CD14-positive monocyte (primary cell): Measurements from ENCODE around the gene PHF3. TPM values are rescaled to one million over a fixed set of nuclear protein-coding genes. Genes with fewer than 3 reads are reported as not detected.

Experiments
- DNase-seq, 3 donors: peaks; one replicate each; pipeline ENCODE4 v3.0.0-alpha.2; 2011 to 2022
- H2AFZ ChIP-seq: 2 replicates; pipeline ENCODE4 v1.6.0; 2012; ENCODE audit warnings: mild to moderate bottlenecking, low read depth, low read length, inconsistent platforms; ENCODE audit not compliant: insufficient read depth, poor library complexity, severe bottlenecking
- H3K27ac ChIP-seq, 2 donors: 1 replicate in 1 of 2; 2 replicates in 1 of 2; pipeline ENCODE4 v1.5.1; 2012 to 2013; ENCODE audit warnings: low read length in 2 of 2, control low read depth in 1 of 2, inconsistent platforms in 1 of 2, low read depth in 1 of 2, mild to moderate bottlenecking in 1 of 2
- H3K27me3 ChIP-seq, 2 donors: one replicate each; pipeline versions ENCODE4 v1.6.0 to v1.6.1; 2011 to 2013; ENCODE audit warnings: low read length in 2 of 2; ENCODE audit not compliant: control insufficient read depth in 2 of 2, insufficient read depth in 2 of 2
- H3K36me3 ChIP-seq, 2 donors: replicated peaks in 1 of 2; 1 replicate in 1 of 2; 2 replicates in 1 of 2; pipeline versions ENCODE4 v1.5.1 to v1.6.1; 2012 to 2013; ENCODE audit warnings: low read length in 2 of 2, control low read depth in 1 of 2, inconsistent platforms in 1 of 2, mild to moderate bottlenecking in 1 of 2; ENCODE audit not compliant: insufficient read depth in 2 of 2, control insufficient read depth in 1 of 2
- H3K4me1 ChIP-seq, 2 donors: 1 replicate in 1 of 2; 2 replicates in 1 of 2; pipeline versions ENCODE4 v1.5.1 to v1.6.1; 2012 to 2013; ENCODE audit warnings: low read length in 2 of 2, control low read depth in 1 of 2, inconsistent platforms in 1 of 2, mild to moderate bottlenecking in 1 of 2, moderate library complexity in 1 of 2; ENCODE audit not compliant: insufficient read depth in 2 of 2, control insufficient read depth in 1 of 2
- H3K4me2 ChIP-seq: replicated peaks from 2 replicates; pipeline ENCODE3; 2012; ENCODE audit warnings: low read length, moderate library complexity, mild to moderate bottlenecking; ENCODE audit not compliant: poor library complexity, severe bottlenecking; ENCODE audit errors: extremely low read depth
- H3K4me3 ChIP-seq, 3 experiments: fragments of 200-600 bp in 1 of 3; sonication (generic) in 1 of 3; replicated peaks in 1 of 3; 1 replicate in 2 of 3; 2 replicates in 1 of 3; pipeline ENCODE4 v1.5.1; 2011 to 2013; ENCODE audit warnings: low read length in 3 of 3, mild to moderate bottlenecking in 3 of 3, control low read depth in 2 of 3, low read depth in 2 of 3, inconsistent platforms in 1 of 3, moderate library complexity in 1 of 3
- H3K79me2 ChIP-seq: 2 replicates; pipeline ENCODE4 v1.6.0; 2012; ENCODE audit warnings: mild to moderate bottlenecking, control low read depth, inconsistent platforms, low read length, moderate library complexity; ENCODE audit not compliant: insufficient read depth
- H3K9ac ChIP-seq: 2 replicates; pipeline ENCODE4 v1.6.0; 2017; ENCODE audit warnings: low read length, mild to moderate bottlenecking; ENCODE audit not compliant: insufficient read depth, poor library complexity, severe bottlenecking
- H3K9me3 ChIP-seq, 2 donors: replicated peaks in 1 of 2; 1 replicate in 1 of 2; 2 replicates in 1 of 2; pipeline versions ENCODE4 v1.5.1 to v1.6.1; 2012 to 2013; ENCODE audit warnings: low read length in 2 of 2, control low read depth in 1 of 2; ENCODE audit not compliant: control insufficient read depth in 1 of 2, insufficient read depth in 1 of 2
- H4K20me1 ChIP-seq: 2 replicates; pipeline ENCODE4 v1.6.0; 2012; ENCODE audit warnings: mild to moderate bottlenecking, low read length, control low read depth, moderate library complexity; ENCODE audit not compliant: insufficient read depth
- H3K27ac Mint-ChIP-seq, 7 donors: one replicate each; pipeline ENCODE4 v1.8.0; 2020; ENCODE audit warnings: mild to moderate bottlenecking in 7 of 7, mixed read lengths in 7 of 7, moderate library complexity in 6 of 7, inconsistent platforms in 2 of 7
- H3K27me3 Mint-ChIP-seq, 3 donors: one replicate each; pipeline ENCODE4 v1.8.0; 2021 to 2022; ENCODE audit warnings: low read depth in 3 of 3, mild to moderate bottlenecking in 3 of 3, mixed read lengths in 3 of 3, moderate library complexity in 3 of 3, inconsistent platforms in 1 of 3
- H3K36me3 Mint-ChIP-seq, 2 donors: one replicate each; pipeline ENCODE4 v1.8.0; 2020; ENCODE audit warnings: mixed read lengths in 2 of 2, inconsistent platforms in 1 of 2, mild to moderate bottlenecking in 1 of 2
- H3K4me1 Mint-ChIP-seq: one replicate; pipeline ENCODE4 v1.8.0; 2020; ENCODE audit warnings: mild to moderate bottlenecking, mixed read lengths
- H3K4me3 Mint-ChIP-seq, 2 donors: one replicate each; pipeline ENCODE4 v1.8.0; 2020; ENCODE audit warnings: mild to moderate bottlenecking in 2 of 2, mixed read lengths in 2 of 2, moderate library complexity in 1 of 2
- H3K9me3 Mint-ChIP-seq, 7 donors: one replicate each; pipeline ENCODE4 v1.8.0; 2020 to 2022; ENCODE audit warnings: mixed read lengths in 7 of 7, mild to moderate bottlenecking in 6 of 7, moderate library complexity in 6 of 7, inconsistent platforms in 2 of 7
- WGBS: methylation state at CpG from one replicate; pipeline ENCODE4 v1.1.5; 2013; ENCODE audit warnings: missing lambda C conversion rate; ENCODE audit not compliant: insufficient coverage; 5-methylcytosine and 5-hydroxymethylcytosine counted together
- intact Hi-C, 2 donors: fragments of 100-400 bp; cut with micrococcal nuclease; formaldehyde crosslinking; loops; one replicate each; pipeline versions ENCODE4 v1.15.0 to v1.15.1; 2023
- polyA plus RNA-seq, 3 donors: library from polyadenylated mRNA; depleted of rRNA in 1 of 3; unstranded in 2 of 3; stranded (reverse) in 1 of 3; fragments of 300-500 nt in 2 of 3; fragments of >200 nt in 1 of 3; fragmentation: Illumina TruSeq in 2 of 3; gene quantifications; 1 replicate in 2 of 3; 2 replicates in 1 of 3; pipeline ENCODE4 v1.2.3, GENCODE V29; 2012 to 2021
- TF ChIP-seq, protein P1 (sequence below): fragments of 200-600 bp; IDR thresholded peaks from one replicate; pipeline ENCODE4 v1.8.0; 2022; ENCODE audit warnings: antibody characterized with exemption, mild to moderate bottlenecking

Gene PHF3
- polyA plus RNA-seq, 3 donors, result 5.4 to 13.8 (median 13.0) TPM

DNA sequence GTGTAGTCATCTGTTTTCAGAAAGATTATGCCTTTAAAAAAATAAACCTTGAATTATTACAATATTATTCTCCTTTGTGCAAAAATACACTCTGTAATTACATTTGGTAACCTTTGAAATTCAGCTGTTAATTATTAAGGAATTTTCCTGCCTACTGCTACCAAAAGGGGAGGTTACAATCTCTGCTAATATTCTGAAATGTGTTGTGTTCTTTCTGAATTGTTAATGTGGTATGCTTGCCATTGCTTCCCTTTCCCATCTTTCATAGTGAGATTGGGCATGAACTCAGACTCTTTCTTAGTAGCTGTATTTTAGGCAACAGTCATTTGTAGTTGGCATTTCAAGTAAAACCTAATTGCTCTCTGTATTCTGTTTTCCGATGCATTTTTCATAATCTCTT is 73.0 kb downstream of the PHF3 start:
- H3K9me3 Mint-ChIP-seq, result no peaks in the 10 kb centered on the region
- no peak for DNase-seq
- no peaks in the 10 kb centered on the region for H3K4me1 ChIP-seq
- no peaks in the 10 kb centered on the region for H3K27me3 Mint-ChIP-seq
- H3K36me3 ChIP-seq, result peaks cover 84 to 99% of the 10 kb centered on the region in 2 donors
- no peak overlapping the region for H2AFZ ChIP-seq
- TF ChIP-seq, protein P1, sequence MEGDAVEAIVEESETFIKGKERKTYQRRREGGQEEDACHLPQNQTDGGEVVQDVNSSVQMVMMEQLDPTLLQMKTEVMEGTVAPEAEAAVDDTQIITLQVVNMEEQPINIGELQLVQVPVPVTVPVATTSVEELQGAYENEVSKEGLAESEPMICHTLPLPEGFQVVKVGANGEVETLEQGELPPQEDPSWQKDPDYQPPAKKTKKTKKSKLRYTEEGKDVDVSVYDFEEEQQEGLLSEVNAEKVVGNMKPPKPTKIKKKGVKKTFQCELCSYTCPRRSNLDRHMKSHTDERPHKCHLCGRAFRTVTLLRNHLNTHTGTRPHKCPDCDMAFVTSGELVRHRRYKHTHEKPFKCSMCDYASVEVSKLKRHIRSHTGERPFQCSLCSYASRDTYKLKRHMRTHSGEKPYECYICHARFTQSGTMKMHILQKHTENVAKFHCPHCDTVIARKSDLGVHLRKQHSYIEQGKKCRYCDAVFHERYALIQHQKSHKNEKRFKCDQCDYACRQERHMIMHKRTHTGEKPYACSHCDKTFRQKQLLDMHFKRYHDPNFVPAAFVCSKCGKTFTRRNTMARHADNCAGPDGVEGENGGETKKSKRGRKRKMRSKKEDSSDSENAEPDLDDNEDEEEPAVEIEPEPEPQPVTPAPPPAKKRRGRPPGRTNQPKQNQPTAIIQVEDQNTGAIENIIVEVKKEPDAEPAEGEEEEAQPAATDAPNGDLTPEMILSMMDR, result no peak
- H3K36me3 Mint-ChIP-seq, result peaks cover 85 to 89% of the 10 kb centered on the region in 2 donors
- no peak overlapping the region for H3K27ac ChIP-seq
- H3K9me3 ChIP-seq, result no peaks in the 10 kb centered on the region
- H3K4me3 ChIP-seq, result no peak overlapping the region
- no peak overlapping the region for H3K27ac Mint-ChIP-seq
- H3K27me3 ChIP-seq, result no peaks in the 10 kb centered on the region
- no peaks in the 10 kb centered on the region for H3K4me1 Mint-ChIP-seq
- no peak overlapping the region for H3K9ac ChIP-seq
- no peak overlapping the region for H3K4me2 ChIP-seq
- peaks cover 8% of the 10 kb centered on the region for H4K20me1 ChIP-seq
- H3K4me3 Mint-ChIP-seq, result no peak overlapping the region
- no peaks in the 10 kb centered on the region for H3K79me2 ChIP-seq
- no CpG with 5 or more reads among the region's 1 CpG for WGBS
- intact Hi-C loops, result no loop called here

DNA sequence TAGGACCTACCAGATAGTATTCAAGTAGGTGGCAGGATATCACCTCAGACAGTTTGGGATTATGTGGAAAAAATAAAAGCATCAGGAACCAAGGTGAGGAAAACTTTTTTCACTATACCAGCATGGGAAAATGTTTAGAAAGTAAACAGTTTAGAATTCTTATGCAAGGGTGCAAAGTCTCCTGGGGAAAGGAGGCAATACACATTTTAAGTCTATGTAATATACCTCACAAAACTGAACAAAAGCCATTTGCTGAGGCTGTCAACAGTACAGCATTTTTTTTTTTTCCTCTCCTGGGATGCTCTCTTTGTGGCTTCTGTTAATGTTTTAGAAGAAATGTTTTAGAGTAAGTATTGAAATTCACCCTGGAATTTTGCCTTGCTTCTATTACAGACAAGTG is 73.5 kb downstream of the PHF3 start:
- intact Hi-C loops, result no loop called here

More for the DNA sequence above, 73.5 kb downstream of the PHF3 start:
- Histone ChIP-seq H3K4me2 (no peak overlapping the region), H4K20me1 (peaks cover 8% of the 10 kb centered on the region), H3K4me3 (no peak overlapping the region), H3K27me3 (no peaks in the 10 kb centered on the region), H3K79me2 (no peaks in the 10 kb centered on the region), H3K4me1 (no peaks in the 10 kb centered on the region), H3K27ac (no peak overlapping the region), H3K9ac (no peak overlapping the region), H2AFZ (no peak overlapping the region), H3K9me3 (no peaks in the 10 kb centered on the region), H3K36me3 (peaks cover 81 to 98% of the 10 kb centered on the region in 2 donors)
- Mint-ChIP-seq H3K4me1 (no peaks in the 10 kb centered on the region), H3K9me3 (no peaks in the 10 kb centered on the region), H3K4me3 (no peak overlapping the region), H3K27me3 (no peaks in the 10 kb centered on the region), H3K36me3 (peaks cover 83 to 86% of the 10 kb centered on the region in 2 donors), H3K27ac (no peak overlapping the region)
- TF ChIP-seq, protein P1, result no peak
- no peak for DNase-seq
